Upper lobe of left lung (tissue), 4 donors: ENCODE measurements around the gene LCE6A.

Experiments used
- POLR2A ChIP-seq, 4 donors: fragments of 450-650 bp; IDR thresholded peaks; one replicate each; pipeline ENCODE4 v1.5.1; 2016 to 2017; ENCODE audit warnings: antibody characterized with exemption in 4 of 4, mild to moderate bottlenecking in 2 of 4
- TF ChIP-seq, protein P1 (sequence below), 6 experiments: fragments of 450-650 bp in 4 of 6; fragments of 200-600 bp in 2 of 6; sonication (generic) in 2 of 6; IDR thresholded peaks; one replicate each; pipeline ENCODE4 v1.5.1; 2016 to 2019; ENCODE audit warnings: antibody characterized with exemption in 6 of 6

DNA sequence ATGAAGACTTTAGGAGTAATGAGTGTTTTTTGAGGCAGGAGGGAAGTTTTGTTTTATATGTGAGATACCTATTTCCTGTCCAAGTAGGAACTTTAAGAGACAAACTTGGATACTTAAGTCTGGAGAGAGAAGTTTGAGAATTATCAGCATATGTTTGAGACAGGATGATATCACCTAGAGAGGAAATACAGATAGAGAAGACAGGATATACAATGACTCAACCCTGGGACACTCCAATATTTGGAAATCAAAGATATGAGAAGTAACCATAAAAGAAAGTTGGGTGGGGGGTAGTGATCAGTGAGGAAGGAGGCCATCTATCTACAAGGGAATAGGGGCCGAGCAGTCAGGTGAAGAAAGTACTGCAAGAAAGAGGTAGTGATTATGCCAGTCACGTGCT lies 23.7 kb downstream of the LCE6A start:
- no peak for TF ChIP-seq POLR2A (IDR thresholded peaks at IDR 0.05)
- TF ChIP-seq, protein P1, sequence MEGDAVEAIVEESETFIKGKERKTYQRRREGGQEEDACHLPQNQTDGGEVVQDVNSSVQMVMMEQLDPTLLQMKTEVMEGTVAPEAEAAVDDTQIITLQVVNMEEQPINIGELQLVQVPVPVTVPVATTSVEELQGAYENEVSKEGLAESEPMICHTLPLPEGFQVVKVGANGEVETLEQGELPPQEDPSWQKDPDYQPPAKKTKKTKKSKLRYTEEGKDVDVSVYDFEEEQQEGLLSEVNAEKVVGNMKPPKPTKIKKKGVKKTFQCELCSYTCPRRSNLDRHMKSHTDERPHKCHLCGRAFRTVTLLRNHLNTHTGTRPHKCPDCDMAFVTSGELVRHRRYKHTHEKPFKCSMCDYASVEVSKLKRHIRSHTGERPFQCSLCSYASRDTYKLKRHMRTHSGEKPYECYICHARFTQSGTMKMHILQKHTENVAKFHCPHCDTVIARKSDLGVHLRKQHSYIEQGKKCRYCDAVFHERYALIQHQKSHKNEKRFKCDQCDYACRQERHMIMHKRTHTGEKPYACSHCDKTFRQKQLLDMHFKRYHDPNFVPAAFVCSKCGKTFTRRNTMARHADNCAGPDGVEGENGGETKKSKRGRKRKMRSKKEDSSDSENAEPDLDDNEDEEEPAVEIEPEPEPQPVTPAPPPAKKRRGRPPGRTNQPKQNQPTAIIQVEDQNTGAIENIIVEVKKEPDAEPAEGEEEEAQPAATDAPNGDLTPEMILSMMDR (IDR thresholded peaks at IDR 0.05), result no peak
